GM18909 (cell line): ENCODE measurements around the gene PTPRN2.
"Not testable (repeated sequence)": the region's sequence is repeated elsewhere in the genome, so short reads cannot be mapped to it uniquely, and the experiment has no call there.

Source experiments
- ATAC-seq: cut with Tn5 transposase; IDR thresholded peaks from one replicate; pipeline ENCODE4 v1.9.1; 2021; ENCODE audit warnings: mild to moderate bottlenecking; ENCODE audit not compliant: unreplicated experiment, poor library complexity

PTPRN2 gene

GRCh38 chr7:158430308-158431034 is 157.2 kb downstream of the PTPRN2 start:
- ATAC-seq: no peak

- no peak for ATAC-seq
These were observed 158.5 kb downstream of the PTPRN2 start for GRCh38 chr7:158428837-158429753.

DNA sequence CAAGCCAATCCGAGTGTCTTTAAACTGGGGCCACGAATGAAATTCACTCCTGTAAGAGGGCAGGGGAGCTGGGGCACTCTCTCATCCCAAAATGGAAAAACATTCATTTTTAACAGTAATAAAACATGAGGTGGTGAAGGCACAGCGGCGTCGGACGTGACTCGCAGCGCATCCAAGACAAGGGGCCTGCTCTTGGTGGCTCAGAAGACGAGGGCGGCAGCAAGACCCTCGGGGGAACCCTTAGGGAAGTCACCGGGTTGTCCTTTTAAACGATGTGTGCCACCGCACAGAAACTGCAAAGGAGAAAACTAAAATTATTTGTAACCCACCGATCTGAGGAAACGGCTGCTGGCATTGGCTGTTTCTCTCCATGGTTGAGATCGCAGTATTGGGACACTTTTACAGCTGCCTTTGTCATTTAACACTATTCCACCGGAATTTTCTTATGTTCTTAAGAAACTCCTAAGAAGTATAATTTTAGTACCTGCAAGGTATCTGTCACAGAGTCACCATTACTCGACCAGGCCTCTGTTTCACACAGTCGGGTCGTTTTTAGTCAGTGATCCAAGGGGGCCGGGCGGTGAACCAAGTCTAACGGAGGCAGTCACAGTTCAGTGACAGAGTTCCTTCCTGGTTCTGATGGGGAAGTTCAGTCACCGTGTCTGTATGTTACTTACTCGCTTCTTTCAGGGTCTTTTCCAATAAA is 159.3 kb downstream of the PTPRN2 start:
- no peak for ATAC-seq

DNA sequence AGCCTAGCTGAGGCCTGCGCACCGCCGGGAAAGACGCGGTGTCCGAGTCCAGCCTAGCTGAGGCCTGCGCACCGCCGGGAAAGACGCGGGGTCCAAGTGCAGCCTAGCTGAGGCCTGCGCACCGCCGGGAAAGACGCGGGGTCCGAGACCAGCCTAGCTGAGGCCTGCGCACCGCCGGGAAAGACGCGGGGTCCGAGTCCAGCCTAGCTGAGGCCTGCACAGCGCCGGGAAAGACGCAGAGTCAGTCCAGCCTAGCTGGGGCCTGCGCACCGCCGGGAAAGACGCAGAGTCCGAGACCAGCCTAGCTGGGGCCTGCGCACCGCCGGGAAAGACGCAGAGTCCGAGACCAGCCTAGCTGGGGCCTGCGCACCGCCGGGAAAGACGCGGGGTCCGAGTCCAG is 161.9 kb downstream of the PTPRN2 start:
- not testable (repeated sequence) for ATAC-seq

DNA sequence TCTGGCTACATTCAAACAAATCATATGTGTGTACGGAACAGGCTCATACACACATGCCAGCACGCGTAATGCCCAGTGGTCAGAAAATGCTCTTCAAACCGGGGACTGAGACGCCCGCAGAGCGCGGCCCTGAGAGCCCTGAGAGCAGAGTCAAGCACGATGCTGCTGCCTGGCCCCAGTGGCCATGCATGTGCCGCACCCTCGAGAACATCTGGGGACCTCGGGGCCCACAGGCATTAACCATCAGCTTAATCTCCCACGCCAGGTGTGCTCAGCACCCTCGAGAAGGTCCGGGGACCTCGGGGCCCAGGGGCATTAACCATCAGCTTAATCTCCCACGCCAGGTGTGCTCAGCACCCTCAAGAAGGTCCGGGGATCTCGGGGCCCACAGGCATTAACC is 163.1 kb downstream of the PTPRN2 start:
- ATAC-seq: no peak

GRCh38 chr7:158424011-158424410 is 163.6 kb downstream of the PTPRN2 start:
- ATAC-seq: no peak

DNA sequence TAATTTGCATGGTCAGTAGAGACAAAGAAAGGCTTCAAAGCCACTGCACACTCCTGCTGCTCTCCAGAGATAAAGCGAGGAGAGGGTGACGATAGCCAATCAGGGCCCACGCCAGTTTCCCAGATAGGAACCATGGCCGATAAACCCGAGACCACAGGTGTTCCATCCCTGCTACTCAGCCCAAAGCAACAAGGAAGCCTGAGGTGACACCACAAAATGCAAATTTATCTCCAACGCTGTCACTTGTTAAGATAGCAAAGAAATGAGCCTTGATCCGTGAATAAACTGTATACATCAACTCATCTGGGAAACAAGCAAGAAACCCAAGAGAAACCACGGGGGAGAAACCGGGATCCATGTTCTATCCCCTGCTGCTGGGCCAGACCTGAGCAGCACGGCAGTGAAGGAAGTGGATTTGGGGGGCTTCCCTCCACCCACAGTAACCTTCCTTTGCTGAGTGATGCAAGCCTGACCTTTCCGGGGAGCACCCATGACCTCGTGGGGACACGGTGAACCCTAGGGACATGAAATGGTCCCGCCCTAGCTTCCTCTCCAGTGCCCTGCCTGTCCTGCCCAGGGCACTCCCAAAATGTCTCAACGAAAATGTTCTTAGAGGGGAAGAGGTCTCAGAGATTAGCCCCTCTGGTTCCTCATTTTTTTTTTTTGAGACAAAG is 164.6 kb downstream of the PTPRN2 start:
- no peak for ATAC-seq

DNA sequence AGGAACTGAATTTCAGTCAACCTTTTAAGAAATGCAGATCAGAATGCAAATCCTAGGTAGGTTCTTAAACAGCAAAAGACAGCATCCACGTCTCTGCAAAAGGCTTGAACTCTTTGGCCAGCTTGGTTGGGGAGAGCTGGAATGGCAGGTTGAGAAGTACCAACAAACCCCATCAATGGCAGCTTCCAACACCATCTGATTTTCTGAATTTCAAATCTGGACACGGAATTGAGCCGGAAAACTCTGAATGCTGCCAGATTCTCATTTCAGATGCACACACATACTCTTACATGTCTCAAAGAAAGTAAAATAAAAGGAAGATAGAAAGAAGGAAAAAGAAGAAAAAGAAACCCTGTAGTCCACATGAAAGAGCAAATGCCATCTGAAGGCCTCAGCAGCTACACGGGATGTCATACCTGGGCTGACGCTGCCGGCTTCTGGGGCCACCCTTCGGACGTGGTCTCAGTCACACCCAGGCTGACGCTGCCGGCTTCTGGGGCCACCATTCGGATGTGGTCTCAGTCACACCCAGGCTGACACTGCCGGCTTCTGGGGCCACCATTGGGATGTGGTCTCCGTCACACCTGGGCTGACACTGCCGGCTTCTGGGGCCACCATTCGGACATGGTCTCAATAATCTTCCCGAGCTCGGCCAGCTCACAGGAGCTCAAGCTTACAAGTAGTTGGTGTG is 165.3 kb downstream of the PTPRN2 start:
- ATAC-seq: no peak

DNA sequence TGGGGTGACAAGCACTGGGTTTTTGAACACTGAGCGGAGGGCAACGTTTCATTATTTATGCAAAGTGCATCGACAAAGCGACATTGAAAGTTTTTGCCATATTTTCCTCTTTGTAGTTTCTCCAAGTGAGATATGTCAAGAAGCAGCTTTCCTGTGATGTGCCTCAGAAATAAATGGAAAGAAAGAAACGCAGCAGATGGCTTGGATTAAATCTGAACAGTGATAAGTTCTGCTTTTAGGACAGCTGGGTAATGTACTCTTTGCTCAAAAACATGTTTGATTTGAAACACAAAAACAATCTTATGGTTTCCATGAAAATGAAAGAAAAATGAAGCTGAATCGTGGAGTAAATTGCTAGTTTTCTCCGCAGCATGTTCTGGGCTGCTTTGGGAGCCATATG is 166.3 kb downstream of the PTPRN2 start:
- no peak for ATAC-seq

DNA sequence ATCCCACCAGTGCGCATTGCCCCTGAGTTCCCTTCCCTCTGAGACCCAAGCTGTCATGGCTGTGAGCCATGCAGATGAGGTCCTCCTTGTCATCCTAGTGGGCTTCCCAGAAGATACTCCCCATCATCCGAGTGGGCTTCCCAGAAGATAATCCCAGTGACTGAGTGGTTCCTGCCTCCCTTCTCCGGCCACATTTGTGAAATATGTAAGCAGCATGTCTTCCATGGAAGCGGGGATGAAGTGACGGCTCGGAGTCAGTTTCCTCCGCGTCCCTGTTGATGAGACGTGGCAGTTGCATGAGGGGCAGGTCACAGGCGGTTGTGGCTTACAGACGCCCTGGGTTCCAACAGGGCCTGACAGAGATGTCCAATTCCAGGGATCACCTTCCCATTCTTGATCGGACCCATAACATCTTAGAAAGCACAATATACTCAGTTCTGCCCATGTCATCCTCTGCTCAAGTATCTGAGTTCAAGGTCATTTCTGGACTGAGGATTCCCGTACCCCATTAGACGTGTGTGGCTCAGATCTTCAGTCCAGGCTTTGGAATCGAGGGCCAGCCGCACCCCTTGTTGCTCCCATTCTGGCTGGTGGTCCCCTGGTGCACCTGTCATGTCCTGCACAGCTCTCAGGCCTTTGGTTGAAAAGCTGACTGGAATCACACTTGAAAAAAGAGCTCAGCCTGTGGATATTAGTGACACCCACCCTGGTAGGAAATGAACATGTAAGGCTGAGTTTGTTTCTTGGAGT is 166.9 kb downstream of the PTPRN2 start:
- ATAC-seq: no peak

DNA sequence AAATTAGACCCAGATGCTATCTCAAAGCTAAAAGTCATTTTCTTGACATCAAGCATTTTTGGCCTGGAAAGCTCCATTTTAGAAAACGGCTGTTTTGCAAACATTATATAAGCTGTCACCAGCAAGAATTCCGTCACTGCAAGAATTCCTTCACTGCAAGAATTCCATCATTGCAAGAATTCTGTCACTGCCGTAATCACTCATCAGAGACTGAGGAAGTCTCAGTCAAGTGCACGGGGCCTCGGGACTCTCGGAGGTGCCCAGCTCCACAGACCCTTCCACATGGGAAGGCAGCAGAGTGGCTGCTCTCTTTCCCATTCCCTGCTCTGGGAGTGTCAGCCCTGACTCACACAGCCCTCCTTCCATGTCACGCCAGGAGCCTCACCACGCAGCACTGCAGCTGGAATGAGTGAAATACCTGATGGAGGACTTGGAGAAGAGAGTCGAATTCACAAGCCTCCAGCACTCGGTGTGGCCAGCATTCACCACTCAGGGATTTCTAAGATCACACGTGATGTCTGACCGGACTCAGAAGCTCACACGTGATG is 168.3 kb downstream of the PTPRN2 start:
- ATAC-seq: no peak

DNA sequence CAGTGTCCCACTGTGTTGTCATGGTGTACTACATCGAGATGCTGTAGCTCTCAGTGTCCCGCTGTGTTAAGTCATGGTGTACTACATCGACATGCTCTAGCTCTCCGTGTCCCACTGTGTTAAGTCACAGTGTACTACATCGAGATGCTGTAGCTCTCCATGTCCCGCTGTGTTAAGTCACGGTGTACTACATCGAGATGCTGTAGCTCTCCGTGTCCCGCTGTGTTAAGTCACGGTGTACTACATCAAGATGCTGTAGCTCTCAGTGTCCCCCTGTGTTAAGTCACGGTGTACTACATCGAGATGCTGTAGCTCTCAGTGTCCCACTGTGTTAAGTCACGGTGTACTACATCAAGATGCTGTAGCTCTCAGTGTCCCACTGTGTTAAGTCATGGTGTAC is 169.2 kb downstream of the PTPRN2 start:
- not testable (repeated sequence) for ATAC-seq

- ATAC-seq: no peak
These were observed 171.2 kb downstream of the PTPRN2 start for GRCh38 chr7:158416283-158416933.

DNA sequence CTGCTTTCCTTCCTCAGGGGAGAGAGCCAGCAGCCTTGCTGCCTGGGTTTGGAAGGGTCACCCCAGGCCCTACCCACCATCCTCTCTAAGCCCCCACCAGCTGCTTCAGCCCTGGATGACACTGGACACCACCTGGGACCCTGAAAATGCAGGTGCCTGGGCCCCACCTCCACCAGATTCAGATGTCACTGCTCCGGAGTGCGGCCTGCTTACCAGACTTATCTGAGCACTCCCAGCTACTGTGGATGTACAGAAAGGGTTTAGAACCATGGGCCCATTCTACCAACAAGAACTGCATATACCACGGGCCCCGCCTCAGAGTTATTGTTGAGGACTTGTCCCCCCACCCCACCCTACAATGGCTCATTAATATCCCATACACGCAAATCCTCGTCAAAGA is 172.3 kb downstream of the PTPRN2 start:
- no peak for ATAC-seq

DNA sequence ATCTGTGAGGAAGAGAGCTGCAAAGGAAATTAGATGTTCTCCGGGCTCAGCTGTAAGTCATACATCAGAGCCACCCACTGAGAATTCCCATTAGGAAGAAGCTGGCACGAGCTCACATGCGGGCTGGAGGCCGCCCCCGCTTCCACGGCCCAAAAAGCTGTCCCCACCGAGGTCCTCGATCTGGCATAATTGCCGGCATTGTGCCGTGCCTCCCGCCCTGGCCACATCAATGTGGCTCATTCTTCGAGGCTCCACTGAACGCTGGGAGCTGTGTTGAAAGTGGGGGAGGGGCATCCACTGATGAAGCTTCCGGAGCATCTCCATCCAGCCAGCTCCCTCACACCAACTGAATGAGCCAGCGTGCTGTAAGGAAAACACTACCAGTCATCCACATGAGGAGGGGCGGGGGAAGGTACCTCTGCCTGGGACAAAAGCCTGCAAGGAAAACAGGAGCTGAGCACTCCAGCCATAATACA is 173.1 kb downstream of the PTPRN2 start:
- ATAC-seq: no peak

DNA sequence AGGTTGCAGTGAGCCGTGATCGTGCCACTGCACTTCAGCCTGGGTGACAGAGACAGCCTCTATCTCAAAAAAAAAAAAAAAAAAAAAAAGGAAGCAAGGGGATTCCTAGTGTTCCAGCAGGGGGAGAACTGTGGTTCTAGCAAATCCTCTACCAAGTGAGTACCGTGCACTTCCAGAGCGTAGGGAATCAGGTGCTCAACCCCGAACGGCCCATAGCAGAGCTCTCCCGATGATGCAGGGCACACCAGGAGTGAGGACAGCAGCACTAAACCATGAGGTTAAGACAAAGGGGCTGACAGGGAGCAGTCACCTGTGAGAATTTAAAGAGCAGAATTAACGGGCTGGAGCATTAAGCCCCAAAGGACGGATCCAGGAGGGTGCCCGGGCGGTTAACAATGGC is 173.6 kb downstream of the PTPRN2 start:
- ATAC-seq: no peak

DNA sequence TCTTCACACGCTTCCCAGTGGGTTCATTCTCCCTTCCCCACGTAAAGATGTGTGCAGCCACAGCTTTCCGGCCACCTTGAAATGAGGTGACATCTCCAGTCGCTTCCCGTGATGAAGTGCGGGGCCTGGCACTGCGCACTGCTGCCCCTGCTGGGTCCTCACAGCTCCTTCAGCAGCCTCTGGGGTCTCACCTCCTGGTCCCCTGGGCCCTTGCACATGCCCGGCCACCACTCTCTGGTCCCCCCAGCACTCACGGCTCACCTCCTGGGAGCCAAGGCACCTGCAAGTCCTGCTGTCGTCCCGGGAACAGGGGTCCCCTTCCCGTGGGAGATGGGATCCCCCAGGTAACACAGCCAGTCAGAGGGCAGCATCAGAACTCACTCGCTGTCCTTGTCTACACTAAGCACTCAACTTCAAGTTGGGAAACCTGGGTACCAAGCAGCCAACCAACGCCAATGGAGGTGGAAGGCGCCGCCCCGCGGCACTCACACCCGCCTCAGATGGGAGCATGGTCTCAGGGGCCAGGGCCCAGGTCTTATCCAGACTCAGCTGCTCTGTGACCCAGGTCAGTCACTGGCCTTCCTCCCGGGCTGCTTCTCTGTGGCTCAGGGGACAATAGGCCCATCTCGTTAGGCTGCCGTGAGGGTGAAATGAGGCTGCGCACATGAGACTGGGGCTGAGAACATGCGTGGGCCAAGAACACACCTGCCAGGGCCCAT is 176.2 kb downstream of the PTPRN2 start:
- no peak for ATAC-seq

- no peak for ATAC-seq
These were observed 176.9 kb downstream of the PTPRN2 start for GRCh38 chr7:158410720-158411119.
